ENCODE measurements around the gene SCGB1C2. TPM values are rescaled to one million over a fixed set of nuclear protein-coding genes. Genes with fewer than 3 reads are reported as not detected.

SCGB1C2 gene
- total RNA-seq, 1 experiment from 2014 or later, result not detected

DNA sequence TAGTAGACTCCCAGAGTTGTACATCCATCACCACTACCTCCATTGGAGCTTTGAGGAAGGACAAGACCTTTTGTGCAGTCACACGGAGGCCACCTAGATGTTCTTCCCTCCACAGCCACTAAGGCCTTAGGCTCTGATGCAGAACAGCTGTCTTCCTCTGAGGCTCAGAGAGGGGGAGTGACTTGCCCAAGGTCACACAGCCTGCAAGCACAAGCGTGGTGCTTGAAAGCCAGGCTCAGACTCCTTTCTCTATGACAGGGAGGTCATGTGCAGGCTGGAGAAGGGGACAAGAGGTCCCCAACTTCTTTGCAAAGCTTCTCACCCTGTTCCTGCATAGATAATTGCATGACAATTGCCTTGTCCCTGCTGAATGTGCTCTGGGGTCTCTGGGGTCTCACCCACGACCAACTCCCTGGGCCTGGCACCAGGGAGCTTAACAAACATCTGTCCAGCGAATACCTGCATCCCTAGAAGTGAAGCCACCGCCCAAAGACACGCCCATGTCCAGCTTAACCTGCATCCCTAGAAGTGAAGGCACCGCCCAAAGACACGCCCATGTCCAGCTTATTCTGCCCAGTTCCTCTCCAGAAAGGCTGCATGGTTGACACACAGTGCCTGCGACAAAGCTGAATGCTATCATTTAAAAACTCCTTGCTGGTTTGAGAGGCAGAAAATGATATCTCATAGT, 12.7 kb downstream of the SCGB1C2 start:
- Mint-ChIP-seq H3K9me3 (no peaks in the 10 kb centered on the region), H3K4me3 (no peak overlapping the region), H3K4me1 (no peaks in the 10 kb centered on the region), H3K27me3 (ENCODE audit: low read depth) (no peaks in the 10 kb centered on the region), H3K27ac (no peak overlapping the region), H3K36me3 (no peaks in the 10 kb centered on the region)
- ATAC-seq (no peak), DNase-seq (ENCODE audit: low spot score) (no peak)
- POLR2A ChIA-PET, result no interaction called here
- CTCF ChIA-PET, result interaction anchor here (0.9 to 1.3 kb wide), 3 partner anchors 234 to 549 kb away, joined by 3 to 6 read pairs (median 3); no protein-coding TSS in a partner anchor
- TF ChIP-seq, protein P1, sequence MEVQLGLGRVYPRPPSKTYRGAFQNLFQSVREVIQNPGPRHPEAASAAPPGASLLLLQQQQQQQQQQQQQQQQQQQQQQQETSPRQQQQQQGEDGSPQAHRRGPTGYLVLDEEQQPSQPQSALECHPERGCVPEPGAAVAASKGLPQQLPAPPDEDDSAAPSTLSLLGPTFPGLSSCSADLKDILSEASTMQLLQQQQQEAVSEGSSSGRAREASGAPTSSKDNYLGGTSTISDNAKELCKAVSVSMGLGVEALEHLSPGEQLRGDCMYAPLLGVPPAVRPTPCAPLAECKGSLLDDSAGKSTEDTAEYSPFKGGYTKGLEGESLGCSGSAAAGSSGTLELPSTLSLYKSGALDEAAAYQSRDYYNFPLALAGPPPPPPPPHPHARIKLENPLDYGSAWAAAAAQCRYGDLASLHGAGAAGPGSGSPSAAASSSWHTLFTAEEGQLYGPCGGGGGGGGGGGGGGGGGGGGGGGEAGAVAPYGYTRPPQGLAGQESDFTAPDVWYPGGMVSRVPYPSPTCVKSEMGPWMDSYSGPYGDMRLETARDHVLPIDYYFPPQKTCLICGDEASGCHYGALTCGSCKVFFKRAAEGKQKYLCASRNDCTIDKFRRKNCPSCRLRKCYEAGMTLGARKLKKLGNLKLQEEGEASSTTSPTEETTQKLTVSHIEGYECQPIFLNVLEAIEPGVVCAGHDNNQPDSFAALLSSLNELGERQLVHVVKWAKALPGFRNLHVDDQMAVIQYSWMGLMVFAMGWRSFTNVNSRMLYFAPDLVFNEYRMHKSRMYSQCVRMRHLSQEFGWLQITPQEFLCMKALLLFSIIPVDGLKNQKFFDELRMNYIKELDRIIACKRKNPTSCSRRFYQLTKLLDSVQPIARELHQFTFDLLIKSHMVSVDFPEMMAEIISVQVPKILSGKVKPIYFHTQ (CRISPR knock-in tag; IDR thresholded peaks at IDR 0.05), result no peak
- TF ChIP-seq, protein P2, sequence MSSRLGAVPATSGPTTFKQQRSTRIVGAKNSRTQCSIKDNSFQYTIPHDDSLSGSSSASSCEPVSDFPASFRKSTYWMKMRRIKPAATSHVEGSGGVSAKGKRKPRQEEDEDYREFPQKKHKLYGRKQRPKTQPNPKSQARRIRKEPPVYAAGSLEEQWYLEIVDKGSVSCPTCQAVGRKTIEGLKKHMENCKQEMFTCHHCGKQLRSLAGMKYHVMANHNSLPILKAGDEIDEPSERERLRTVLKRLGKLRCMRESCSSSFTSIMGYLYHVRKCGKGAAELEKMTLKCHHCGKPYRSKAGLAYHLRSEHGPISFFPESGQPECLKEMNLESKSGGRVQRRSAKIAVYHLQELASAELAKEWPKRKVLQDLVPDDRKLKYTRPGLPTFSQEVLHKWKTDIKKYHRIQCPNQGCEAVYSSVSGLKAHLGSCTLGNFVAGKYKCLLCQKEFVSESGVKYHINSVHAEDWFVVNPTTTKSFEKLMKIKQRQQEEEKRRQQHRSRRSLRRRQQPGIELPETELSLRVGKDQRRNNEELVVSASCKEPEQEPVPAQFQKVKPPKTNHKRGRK (CRISPR knock-in tag; IDR thresholded peaks at IDR 0.05; ENCODE audit: borderline replicate concordance), result no peak
- TF ChIP-seq, protein P3, sequence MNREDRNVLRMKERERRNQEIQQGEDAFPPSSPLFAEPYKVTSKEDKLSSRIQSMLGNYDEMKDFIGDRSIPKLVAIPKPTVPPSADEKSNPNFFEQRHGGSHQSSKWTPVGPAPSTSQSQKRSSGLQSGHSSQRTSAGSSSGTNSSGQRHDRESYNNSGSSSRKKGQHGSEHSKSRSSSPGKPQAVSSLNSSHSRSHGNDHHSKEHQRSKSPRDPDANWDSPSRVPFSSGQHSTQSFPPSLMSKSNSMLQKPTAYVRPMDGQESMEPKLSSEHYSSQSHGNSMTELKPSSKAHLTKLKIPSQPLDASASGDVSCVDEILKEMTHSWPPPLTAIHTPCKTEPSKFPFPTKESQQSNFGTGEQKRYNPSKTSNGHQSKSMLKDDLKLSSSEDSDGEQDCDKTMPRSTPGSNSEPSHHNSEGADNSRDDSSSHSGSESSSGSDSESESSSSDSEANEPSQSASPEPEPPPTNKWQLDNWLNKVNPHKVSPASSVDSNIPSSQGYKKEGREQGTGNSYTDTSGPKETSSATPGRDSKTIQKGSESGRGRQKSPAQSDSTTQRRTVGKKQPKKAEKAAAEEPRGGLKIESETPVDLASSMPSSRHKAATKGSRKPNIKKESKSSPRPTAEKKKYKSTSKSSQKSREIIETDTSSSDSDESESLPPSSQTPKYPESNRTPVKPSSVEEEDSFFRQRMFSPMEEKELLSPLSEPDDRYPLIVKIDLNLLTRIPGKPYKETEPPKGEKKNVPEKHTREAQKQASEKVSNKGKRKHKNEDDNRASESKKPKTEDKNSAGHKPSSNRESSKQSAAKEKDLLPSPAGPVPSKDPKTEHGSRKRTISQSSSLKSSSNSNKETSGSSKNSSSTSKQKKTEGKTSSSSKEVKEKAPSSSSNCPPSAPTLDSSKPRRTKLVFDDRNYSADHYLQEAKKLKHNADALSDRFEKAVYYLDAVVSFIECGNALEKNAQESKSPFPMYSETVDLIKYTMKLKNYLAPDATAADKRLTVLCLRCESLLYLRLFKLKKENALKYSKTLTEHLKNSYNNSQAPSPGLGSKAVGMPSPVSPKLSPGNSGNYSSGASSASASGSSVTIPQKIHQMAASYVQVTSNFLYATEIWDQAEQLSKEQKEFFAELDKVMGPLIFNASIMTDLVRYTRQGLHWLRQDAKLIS (CRISPR knock-in tag; IDR thresholded peaks at IDR 0.05; ENCODE audit: borderline replicate concordance), result no peak
- TF ChIP-seq KAT7 (CRISPR knock-in tag; IDR thresholded peaks at IDR 0.05; ENCODE audit: borderline replicate concordance), result no peak
- no peak for TF ChIP-seq ELF4 (CRISPR knock-in tag; IDR thresholded peaks at IDR 0.05; ENCODE audit: low read depth)
- no peak for TF ChIP-seq NFYB (CRISPR knock-in tag; conservative IDR thresholded peaks at IDR 0.05; ENCODE audit: low read depth)
- TF ChIP-seq, protein P4, sequence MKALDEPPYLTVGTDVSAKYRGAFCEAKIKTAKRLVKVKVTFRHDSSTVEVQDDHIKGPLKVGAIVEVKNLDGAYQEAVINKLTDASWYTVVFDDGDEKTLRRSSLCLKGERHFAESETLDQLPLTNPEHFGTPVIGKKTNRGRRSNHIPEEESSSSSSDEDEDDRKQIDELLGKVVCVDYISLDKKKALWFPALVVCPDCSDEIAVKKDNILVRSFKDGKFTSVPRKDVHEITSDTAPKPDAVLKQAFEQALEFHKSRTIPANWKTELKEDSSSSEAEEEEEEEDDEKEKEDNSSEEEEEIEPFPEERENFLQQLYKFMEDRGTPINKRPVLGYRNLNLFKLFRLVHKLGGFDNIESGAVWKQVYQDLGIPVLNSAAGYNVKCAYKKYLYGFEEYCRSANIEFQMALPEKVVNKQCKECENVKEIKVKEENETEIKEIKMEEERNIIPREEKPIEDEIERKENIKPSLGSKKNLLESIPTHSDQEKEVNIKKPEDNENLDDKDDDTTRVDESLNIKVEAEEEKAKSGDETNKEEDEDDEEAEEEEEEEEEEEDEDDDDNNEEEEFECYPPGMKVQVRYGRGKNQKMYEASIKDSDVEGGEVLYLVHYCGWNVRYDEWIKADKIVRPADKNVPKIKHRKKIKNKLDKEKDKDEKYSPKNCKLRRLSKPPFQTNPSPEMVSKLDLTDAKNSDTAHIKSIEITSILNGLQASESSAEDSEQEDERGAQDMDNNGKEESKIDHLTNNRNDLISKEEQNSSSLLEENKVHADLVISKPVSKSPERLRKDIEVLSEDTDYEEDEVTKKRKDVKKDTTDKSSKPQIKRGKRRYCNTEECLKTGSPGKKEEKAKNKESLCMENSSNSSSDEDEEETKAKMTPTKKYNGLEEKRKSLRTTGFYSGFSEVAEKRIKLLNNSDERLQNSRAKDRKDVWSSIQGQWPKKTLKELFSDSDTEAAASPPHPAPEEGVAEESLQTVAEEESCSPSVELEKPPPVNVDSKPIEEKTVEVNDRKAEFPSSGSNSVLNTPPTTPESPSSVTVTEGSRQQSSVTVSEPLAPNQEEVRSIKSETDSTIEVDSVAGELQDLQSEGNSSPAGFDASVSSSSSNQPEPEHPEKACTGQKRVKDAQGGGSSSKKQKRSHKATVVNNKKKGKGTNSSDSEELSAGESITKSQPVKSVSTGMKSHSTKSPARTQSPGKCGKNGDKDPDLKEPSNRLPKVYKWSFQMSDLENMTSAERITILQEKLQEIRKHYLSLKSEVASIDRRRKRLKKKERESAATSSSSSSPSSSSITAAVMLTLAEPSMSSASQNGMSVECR (CRISPR knock-in tag; IDR thresholded peaks at IDR 0.05; ENCODE audit: borderline replicate concordance), result no peak
- no peak for TF ChIP-seq ZNF416 (CRISPR knock-in tag; IDR thresholded peaks at IDR 0.05)
- TF ChIP-seq FOXP1 (CRISPR knock-in tag; IDR thresholded peaks at IDR 0.05; ENCODE audit: borderline replicate concordance), result no peak
- no peak for TF ChIP-seq ZBTB21 (CRISPR knock-in tag; IDR thresholded peaks at IDR 0.05; ENCODE audit: borderline replicate concordance)
- TF ChIP-seq, protein P5, sequence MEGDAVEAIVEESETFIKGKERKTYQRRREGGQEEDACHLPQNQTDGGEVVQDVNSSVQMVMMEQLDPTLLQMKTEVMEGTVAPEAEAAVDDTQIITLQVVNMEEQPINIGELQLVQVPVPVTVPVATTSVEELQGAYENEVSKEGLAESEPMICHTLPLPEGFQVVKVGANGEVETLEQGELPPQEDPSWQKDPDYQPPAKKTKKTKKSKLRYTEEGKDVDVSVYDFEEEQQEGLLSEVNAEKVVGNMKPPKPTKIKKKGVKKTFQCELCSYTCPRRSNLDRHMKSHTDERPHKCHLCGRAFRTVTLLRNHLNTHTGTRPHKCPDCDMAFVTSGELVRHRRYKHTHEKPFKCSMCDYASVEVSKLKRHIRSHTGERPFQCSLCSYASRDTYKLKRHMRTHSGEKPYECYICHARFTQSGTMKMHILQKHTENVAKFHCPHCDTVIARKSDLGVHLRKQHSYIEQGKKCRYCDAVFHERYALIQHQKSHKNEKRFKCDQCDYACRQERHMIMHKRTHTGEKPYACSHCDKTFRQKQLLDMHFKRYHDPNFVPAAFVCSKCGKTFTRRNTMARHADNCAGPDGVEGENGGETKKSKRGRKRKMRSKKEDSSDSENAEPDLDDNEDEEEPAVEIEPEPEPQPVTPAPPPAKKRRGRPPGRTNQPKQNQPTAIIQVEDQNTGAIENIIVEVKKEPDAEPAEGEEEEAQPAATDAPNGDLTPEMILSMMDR (IDR thresholded peaks at IDR 0.05), result no peak
- TF ChIP-seq, protein P6, sequence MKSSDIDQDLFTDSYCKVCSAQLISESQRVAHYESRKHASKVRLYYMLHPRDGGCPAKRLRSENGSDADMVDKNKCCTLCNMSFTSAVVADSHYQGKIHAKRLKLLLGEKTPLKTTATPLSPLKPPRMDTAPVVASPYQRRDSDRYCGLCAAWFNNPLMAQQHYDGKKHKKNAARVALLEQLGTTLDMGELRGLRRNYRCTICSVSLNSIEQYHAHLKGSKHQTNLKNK (CRISPR knock-in tag; IDR thresholded peaks at IDR 0.05), result no peak
- TF ChIP-seq TCF7 (CRISPR knock-in tag; IDR thresholded peaks at IDR 0.05; ENCODE audit: low read depth), result no peak
- TF ChIP-seq, protein P7, sequence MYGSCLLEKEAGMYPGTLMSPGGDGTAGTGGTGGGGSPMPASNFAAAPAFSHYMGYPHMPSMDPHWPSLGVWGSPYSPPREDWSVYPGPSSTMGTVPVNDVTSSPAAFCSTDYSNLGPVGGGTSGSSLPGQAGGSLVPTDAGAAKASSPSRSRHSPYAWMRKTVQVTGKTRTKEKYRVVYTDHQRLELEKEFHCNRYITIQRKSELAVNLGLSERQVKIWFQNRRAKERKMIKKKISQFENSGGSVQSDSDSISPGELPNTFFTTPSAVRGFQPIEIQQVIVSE (CRISPR knock-in tag; IDR thresholded peaks at IDR 0.05; ENCODE audit: borderline replicate concordance), result no peak
- TF ChIP-seq, protein P8, sequence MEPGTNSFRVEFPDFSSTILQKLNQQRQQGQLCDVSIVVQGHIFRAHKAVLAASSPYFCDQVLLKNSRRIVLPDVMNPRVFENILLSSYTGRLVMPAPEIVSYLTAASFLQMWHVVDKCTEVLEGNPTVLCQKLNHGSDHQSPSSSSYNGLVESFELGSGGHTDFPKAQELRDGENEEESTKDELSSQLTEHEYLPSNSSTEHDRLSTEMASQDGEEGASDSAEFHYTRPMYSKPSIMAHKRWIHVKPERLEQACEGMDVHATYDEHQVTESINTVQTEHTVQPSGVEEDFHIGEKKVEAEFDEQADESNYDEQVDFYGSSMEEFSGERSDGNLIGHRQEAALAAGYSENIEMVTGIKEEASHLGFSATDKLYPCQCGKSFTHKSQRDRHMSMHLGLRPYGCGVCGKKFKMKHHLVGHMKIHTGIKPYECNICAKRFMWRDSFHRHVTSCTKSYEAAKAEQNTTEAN (CRISPR knock-in tag; IDR thresholded peaks at IDR 0.05), result no peak
- no peak for TF ChIP-seq ZNF263 (CRISPR knock-in tag; IDR thresholded peaks at IDR 0.05; ENCODE audit: low read depth)
- no peak for TF ChIP-seq ZNF396 (CRISPR knock-in tag; IDR thresholded peaks at IDR 0.05; ENCODE audit: borderline replicate concordance)

Data from WTC11 (cell line).